ENCODE data around the gene APOBEC3A. TPM values are rescaled to one million over a fixed set of nuclear protein-coding genes. Genes with fewer than 3 reads are reported as not detected.
A peak's percentile ranks its signal among the peaks of the same experiment; 100 is the strongest.

The APOBEC3A gene
- total and polyA plus RNA-seq, 2 donors (not counting 1 experiment from before 2014, with no cell fraction given) = 2.8 TPM; not detected in 1

DNA sequence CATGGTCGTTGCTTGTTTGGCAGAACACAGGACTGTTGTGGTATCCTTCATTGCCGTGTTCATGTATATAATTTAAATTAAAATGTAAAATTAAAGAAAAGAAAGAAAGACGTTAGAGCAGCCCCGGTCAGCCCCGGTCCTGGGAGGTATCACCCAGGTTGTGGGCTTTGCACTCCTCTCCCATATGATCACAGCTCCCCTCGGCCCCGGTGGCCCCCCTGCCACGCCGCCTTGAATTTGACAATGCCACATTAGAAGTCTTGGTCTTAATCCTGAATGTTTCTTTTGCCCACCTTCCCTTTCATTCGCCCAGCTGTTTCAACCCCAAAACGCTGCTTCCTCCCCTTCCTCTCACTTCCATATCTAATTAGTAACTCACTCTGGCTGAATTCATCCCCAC is 11.4 kb downstream of the APOBEC3A start:
- ATAC-seq (ENCODE audit: low read depth) (no peak), DNase-seq (no peak)
- Histone ChIP-seq H3K79me2 (ENCODE audit: control insufficient read depth, insufficient read depth, low read length) (no peaks in the 10 kb centered on the region), H3K4me2 (replicated peaks; ENCODE audit: low read depth, low read length, poor library complexity, severe bottlenecking) (no peak overlapping the region), H3K27me3 (replicated peaks in 1 of 4; ENCODE audit: control extremely low read depth in 1 of 4, control insufficient read depth in 3 of 4, insufficient read depth in 4 of 4, low read length in 3 of 4) (peaks cover 0 to 22% (median 0%) of the 10 kb centered on the region in 4 experiments), H3K9ac (ENCODE audit: low read length) (no peak overlapping the region), H3K36me3 (replicated peaks in 1 of 2; ENCODE audit: control extremely low read depth in 1 of 2, control insufficient read depth in 1 of 2, extremely low read depth in 1 of 2, insufficient read depth in 2 of 2, low read length in 1 of 2) (no peaks in the 10 kb centered on the region), H3K4me1 (ENCODE audit: control insufficient read depth in 2 of 2, insufficient read depth in 2 of 2, low read length in 2 of 2) (peaks cover 10 to 26% of the 10 kb centered on the region in 2 donors), H3K9me3 (ENCODE audit: control extremely low read depth in 1 of 3, control insufficient read depth in 2 of 3, insufficient read depth in 1 of 3, low read length in 2 of 3) (no peaks in the 10 kb centered on the region), H3K27ac (ENCODE audit: low read length in 2 of 2) (no peak overlapping the region), H3K4me3 (ENCODE audit: control extremely low read depth in 1 of 5, extremely low read depth in 1 of 5, insufficient read depth in 1 of 5, low read depth in 2 of 5, low read length in 4 of 5) (no peak overlapping the region), H2AFZ (ENCODE audit: insufficient read depth, low read depth, low read length, poor library complexity, severe bottlenecking) (no peak overlapping the region), H4K20me1 (ENCODE audit: control insufficient read depth, insufficient read depth, low read length, poor library complexity, severe bottlenecking) (no peaks in the 10 kb centered on the region)
- Mint-ChIP-seq H3K27ac (no peak overlapping the region), H3K4me3 (no peak overlapping the region), H3K9me3 (ENCODE audit: insufficient read depth) (no peaks in the 10 kb centered on the region), H3K4me1 (peaks cover 21% of the 10 kb centered on the region), H3K27me3 (peaks cover 25% of the 10 kb centered on the region)
- CTCF ChIA-PET = interaction anchor here (11.1 kb wide), 1 partner anchor 36 kb away, joined by 133 read pairs; no protein-coding TSS in a partner anchor
- 81% methylated on average over 8 of the region's 11 CpGs for WGBS (ENCODE audit: insufficient coverage)
- TF ChIP-seq EZH2 (IDR thresholded peaks at IDR 0.05; ENCODE audit: borderline replicate concordance, insufficient read depth, low read depth, low read length, poor library complexity, severe bottlenecking) = no peak
- TF ChIP-seq, protein P1, sequence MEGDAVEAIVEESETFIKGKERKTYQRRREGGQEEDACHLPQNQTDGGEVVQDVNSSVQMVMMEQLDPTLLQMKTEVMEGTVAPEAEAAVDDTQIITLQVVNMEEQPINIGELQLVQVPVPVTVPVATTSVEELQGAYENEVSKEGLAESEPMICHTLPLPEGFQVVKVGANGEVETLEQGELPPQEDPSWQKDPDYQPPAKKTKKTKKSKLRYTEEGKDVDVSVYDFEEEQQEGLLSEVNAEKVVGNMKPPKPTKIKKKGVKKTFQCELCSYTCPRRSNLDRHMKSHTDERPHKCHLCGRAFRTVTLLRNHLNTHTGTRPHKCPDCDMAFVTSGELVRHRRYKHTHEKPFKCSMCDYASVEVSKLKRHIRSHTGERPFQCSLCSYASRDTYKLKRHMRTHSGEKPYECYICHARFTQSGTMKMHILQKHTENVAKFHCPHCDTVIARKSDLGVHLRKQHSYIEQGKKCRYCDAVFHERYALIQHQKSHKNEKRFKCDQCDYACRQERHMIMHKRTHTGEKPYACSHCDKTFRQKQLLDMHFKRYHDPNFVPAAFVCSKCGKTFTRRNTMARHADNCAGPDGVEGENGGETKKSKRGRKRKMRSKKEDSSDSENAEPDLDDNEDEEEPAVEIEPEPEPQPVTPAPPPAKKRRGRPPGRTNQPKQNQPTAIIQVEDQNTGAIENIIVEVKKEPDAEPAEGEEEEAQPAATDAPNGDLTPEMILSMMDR (IDR thresholded peaks at IDR 0.05) = no peak
- intact Hi-C loops (cut with micrococcal nuclease) = no loop called here
- POLR2A ChIA-PET = no interaction called here

DNA sequence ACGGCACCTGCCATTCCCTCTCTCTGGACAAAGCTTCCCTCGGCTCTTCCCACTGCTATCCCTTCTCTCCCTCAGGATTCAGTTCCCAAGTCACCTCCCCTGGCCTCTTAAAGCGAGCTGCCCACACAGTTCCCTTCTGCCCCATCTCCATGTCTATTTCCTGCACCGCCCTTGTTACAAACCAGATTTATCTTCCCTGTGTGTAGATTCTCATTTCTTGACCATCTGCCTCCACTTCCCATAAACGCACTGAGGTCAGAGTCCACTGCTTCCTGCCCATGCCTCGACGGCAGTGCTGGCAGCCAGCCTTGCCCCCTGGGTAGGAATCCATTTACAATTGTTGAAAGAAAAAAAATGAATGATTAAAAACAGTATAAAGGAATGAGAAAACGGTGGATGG is 13.1 kb downstream of the APOBEC3A start:
- DNase-seq = no peak
- Histone ChIP-seq H3K4me1 (ENCODE audit: control insufficient read depth in 2 of 2, insufficient read depth in 2 of 2, low read length in 2 of 2) (peaks cover 10 to 27% of the 10 kb centered on the region in 2 donors), H2AFZ (ENCODE audit: insufficient read depth, low read depth, low read length, poor library complexity, severe bottlenecking) (no peak overlapping the region), H3K4me2 (replicated peaks; ENCODE audit: low read depth, low read length, poor library complexity, severe bottlenecking) (no peak overlapping the region), H3K79me2 (ENCODE audit: control insufficient read depth, insufficient read depth, low read length) (no peaks in the 10 kb centered on the region), H3K36me3 (replicated peaks in 1 of 2; ENCODE audit: control extremely low read depth in 1 of 2, control insufficient read depth in 1 of 2, extremely low read depth in 1 of 2, insufficient read depth in 2 of 2, low read length in 1 of 2) (no peaks in the 10 kb centered on the region), H3K9me3 (ENCODE audit: control extremely low read depth in 1 of 3, control insufficient read depth in 2 of 3, insufficient read depth in 1 of 3, low read length in 2 of 3) (no peaks in the 10 kb centered on the region), H3K9ac (ENCODE audit: low read length) (no peak overlapping the region), H3K4me3 (ENCODE audit: control extremely low read depth in 1 of 5, extremely low read depth in 1 of 5, insufficient read depth in 1 of 5, low read depth in 2 of 5, low read length in 4 of 5) (no peak overlapping the region), H3K27me3 (replicated peaks in 1 of 4; ENCODE audit: control extremely low read depth in 1 of 4, control insufficient read depth in 3 of 4, insufficient read depth in 4 of 4, low read length in 3 of 4) (peaks cover 0 to 18% (median 0%) of the 10 kb centered on the region in 4 experiments), H3K27ac (ENCODE audit: low read length in 2 of 2) (no peak overlapping the region), H4K20me1 (ENCODE audit: control insufficient read depth, insufficient read depth, low read length, poor library complexity, severe bottlenecking) (no peaks in the 10 kb centered on the region)
- POLR2A ChIA-PET = interaction anchor here (0.7 kb wide), 1 partner anchor 143 kb away, joined by 10 read pairs; no protein-coding TSS in a partner anchor
- Mint-ChIP-seq H3K27me3 (peaks cover 21% of the 10 kb centered on the region), H3K4me1 (peaks cover 21% of the 10 kb centered on the region), H3K27ac (peak overlapping the region; percentile 37), H3K9me3 (ENCODE audit: insufficient read depth) (no peaks in the 10 kb centered on the region), H3K4me3 (no peak overlapping the region)
- no peak for ATAC-seq (ENCODE audit: low read depth)
- TF ChIP-seq, protein P1 (IDR thresholded peaks at IDR 0.05) = no peak
- TF ChIP-seq EZH2 (IDR thresholded peaks at IDR 0.05; ENCODE audit: borderline replicate concordance, insufficient read depth, low read depth, low read length, poor library complexity, severe bottlenecking) = no peak
- intact Hi-C loops (cut with micrococcal nuclease) = no loop called here
- CTCF ChIA-PET = interaction anchor here (1.4 to 11.1 kb wide), 2 partner anchors 12 to 35 kb away, joined by 4 to 133 read pairs; partner anchors contain the start of gene APOBEC3B
- whole genome bisulfite sequencing (ENCODE audit: insufficient coverage) = 74% methylated on average over 5 of the region's 8 CpGs

Measured in B cell (primary cell).